OCI-LY1 (cell line): ENCODE results near the gene KRTCAP2.

Experiments
- H2AFZ ChIP-seq: fragments of 200-600 bp; sonication (generic), shearing (Covaris generic); 2 replicates; pipeline ENCODE4 v1.6.0; 2014; ENCODE audit warnings: antibody characterized with exemption, mild to moderate bottlenecking, low read length
- H3F3A ChIP-seq: fragments of 200-600 bp; sonication (generic), shearing (Covaris generic); 2 replicates; pipeline ENCODE4 v1.6.0; 2014; ENCODE audit warnings: mild to moderate bottlenecking, antibody characterized with exemption, low read length, moderate library complexity; ENCODE audit not compliant: insufficient read depth
- H3K27ac ChIP-seq: fragments of 200-600 bp; sonication (generic); 2 replicates; pipeline ENCODE4 v1.5.1; 2014; ENCODE audit warnings: low read length, mixed run types, mild to moderate bottlenecking, low read depth; ENCODE audit not compliant: poor library complexity, severe bottlenecking
- H3K27me3 ChIP-seq: fragments of 200-600 bp; sonication (generic); 2 replicates; pipeline ENCODE4 v1.6.0; 2014; ENCODE audit warnings: antibody characterized with exemption, mild to moderate bottlenecking, low read length, moderate library complexity; ENCODE audit not compliant: insufficient read depth
- H3K36me3 ChIP-seq: fragments of 200-600 bp; sonication (generic); 2 replicates; pipeline ENCODE4 v1.6.1; 2014; ENCODE audit warnings: mild to moderate bottlenecking, antibody characterized with exemption, low read length, moderate library complexity, mixed read lengths; ENCODE audit not compliant: insufficient read depth
- H3K4me1 ChIP-seq: fragments of 200-600 bp; sonication (generic); 2 replicates; pipeline ENCODE4 v1.5.1; 2014; ENCODE audit warnings: mild to moderate bottlenecking, low read length, moderate library complexity; ENCODE audit not compliant: insufficient read depth, severe bottlenecking
- H3K4me2 ChIP-seq: fragments of 200-600 bp; sonication (generic), shearing (Covaris generic); 2 replicates; pipeline ENCODE4 v1.6.1; 2014; ENCODE audit warnings: low read length
- H3K4me3 ChIP-seq: fragments of 200-600 bp; sonication (generic); 2 replicates; pipeline ENCODE4 v1.5.1; 2014; ENCODE audit warnings: low read length, low read depth, mild to moderate bottlenecking, mixed read lengths; ENCODE audit not compliant: poor library complexity, severe bottlenecking
- H3K79me2 ChIP-seq: fragments of 200-600 bp; shearing (Covaris generic); 2 replicates; pipeline ENCODE4 v1.6.1; 2016; ENCODE audit warnings: mixed run types, low read length, mixed read lengths; ENCODE audit not compliant: insufficient read depth
- H3K9ac ChIP-seq: fragments of 200-600 bp; sonication (generic), shearing (Covaris generic); 2 replicates; pipeline ENCODE4 v1.6.1; 2014; ENCODE audit warnings: mild to moderate bottlenecking, low read length, mixed read lengths
- H3K9me2 ChIP-seq: fragments of 200-600 bp; sonication (generic), shearing (Covaris generic); 2 replicates; pipeline ENCODE4 v1.6.1; 2014; ENCODE audit warnings: low read depth, mild to moderate bottlenecking, low read length, mixed read lengths
- H3K9me3 ChIP-seq: fragments of 200-600 bp; shearing (Covaris generic); 2 replicates; pipeline ENCODE4 v1.6.1; 2014; ENCODE audit warnings: low read length, mixed read lengths
- H4K20me1 ChIP-seq: fragments of 200-600 bp; sonication (generic), shearing (Covaris generic); 2 replicates; pipeline ENCODE4 v1.6.0; 2016; ENCODE audit warnings: mild to moderate bottlenecking, low read length; ENCODE audit not compliant: insufficient read depth
- CTCF ChIP-seq: fragments of 200-600 bp; sonication (generic), shearing (Covaris generic); IDR thresholded peaks from 2 replicates; pipeline ENCODE4 v1.5.1; 2017; ENCODE audit warnings: mild to moderate bottlenecking, antibody characterized with exemption, low read length, moderate library complexity, mixed read lengths
- EZH2 ChIP-seq: fragments of 200-600 bp; sonication (generic), shearing (Covaris generic); IDR thresholded peaks from 2 replicates; pipeline ENCODE4 v1.8.0; 2017; ENCODE audit warnings: borderline replicate concordance, mixed run types, mild to moderate bottlenecking, antibody characterized with exemption, low read length, moderate library complexity, mixed read lengths

Gene KRTCAP2

GRCh38 chr1:155122308-155122707 is 50.8 kb downstream of the KRTCAP2 start:
- Histone ChIP-seq H3K27me3 (peaks cover 13% of the 10 kb centered on the region; the same call in 1 of the 2 replicates), H3K9me3 (no peaks in the 10 kb centered on the region), H4K20me1 (no peaks in the 10 kb centered on the region), H3F3A (no peaks in the 10 kb centered on the region), H3K79me2 (no peaks in the 10 kb centered on the region), H3K9ac (no peak overlapping the region), H3K36me3 (no peaks in the 10 kb centered on the region), H2AFZ (no peak overlapping the region), H3K9me2 (no peaks in the 10 kb centered on the region), H3K4me1 (peaks cover 8% of the 10 kb centered on the region), H3K4me3 (no peak overlapping the region), H3K4me2 (no peak overlapping the region), H3K27ac (no peak overlapping the region)
- TF ChIP-seq EZH2 (no peak), CTCF (no peak)

- Histone ChIP-seq H3K4me3 (no peak overlapping the region), H3K79me2 (no peaks in the 10 kb centered on the region), H3K9me3 (no peaks in the 10 kb centered on the region), H2AFZ (no peak overlapping the region), H3K4me2 (no peak overlapping the region), H3K4me1 (no peaks in the 10 kb centered on the region), H3K9me2 (no peaks in the 10 kb centered on the region), H3K36me3 (no peaks in the 10 kb centered on the region), H4K20me1 (no peaks in the 10 kb centered on the region), H3F3A (no peaks in the 10 kb centered on the region), H3K9ac (no peak overlapping the region), H3K27me3 (peaks cover 13% of the 10 kb centered on the region; the same call in 1 of the 2 replicates), H3K27ac (no peak overlapping the region)
- no peak for TF ChIP-seq EZH2
- no peak for TF ChIP-seq CTCF
These were observed 51.9 kb downstream of the KRTCAP2 start for GRCh38 chr1:155121249-155121648.

- no peaks in the 10 kb centered on the region for H3K9me2 ChIP-seq
- H3K27me3 ChIP-seq, result peaks cover 6% of the 10 kb centered on the region; the same call in 1 of the 2 replicates
- no peaks in the 10 kb centered on the region for H3K36me3 ChIP-seq
- no peak overlapping the region for H3K27ac ChIP-seq
- H2AFZ ChIP-seq, result no peak overlapping the region
- no peaks in the 10 kb centered on the region for H3K4me1 ChIP-seq
- no peaks in the 10 kb centered on the region for H3F3A ChIP-seq
- H3K79me2 ChIP-seq, result no peaks in the 10 kb centered on the region
- no peak overlapping the region for H3K4me2 ChIP-seq
- H3K4me3 ChIP-seq, result no peak overlapping the region
- no peak for TF ChIP-seq EZH2
- TF ChIP-seq CTCF, result no peak
- no peak overlapping the region for H3K9ac ChIP-seq
- H4K20me1 ChIP-seq, result no peaks in the 10 kb centered on the region
- H3K9me3 ChIP-seq, result no peaks in the 10 kb centered on the region
These were observed 52.9 kb downstream of the KRTCAP2 start for GRCh38 chr1:155120253-155120652.
